ENCODE results near the gene RETREG3. TPM values are rescaled to one million over a fixed set of nuclear protein-coding genes. Genes with fewer than 3 reads are reported as not detected.
A peak's percentile ranks its signal among the peaks of the same experiment; 100 is the strongest.

The RETREG3 gene
- total and polyA plus RNA-seq, 2 of the 13 experiments (the other 11 are each of a cell fraction or from before 2014, with no cell fraction given), result 47.0 to 55.8 TPM

- peaks cover 8% of the 10 kb centered on the region for H3K79me2 ChIP-seq (ENCODE audit: insufficient read depth, low read length)
- no peaks in the 10 kb centered on the region for H4K20me1 ChIP-seq (ENCODE audit: insufficient read depth, low read length)
- no TSS peak for BruUV-seq (replicated peaks)
- no peaks in the 10 kb centered on the region for H3K9me3 ChIP-seq (ENCODE audit: low read length)
- H3K4me1 ChIP-seq (ENCODE audit: insufficient read depth, low read length), result peaks cover 83% of the 10 kb centered on the region
- FAIRE-seq (no peak), ATAC-seq (peak; percentile 50), DNase-seq (ENCODE audit: low spot score) (peak; percentile 70)
- H3K27me3 ChIP-seq (ENCODE audit: control insufficient read depth in 1 of 2, insufficient read depth in 2 of 2, low read length in 2 of 2), result no peaks in the 10 kb centered on the region
- H3K4me2 ChIP-seq (ENCODE audit: low read depth, low read length), result peak overlapping the region; percentile 85
- 0% methylated on average over 14 of the region's 60 CpGs for whole genome bisulfite sequencing (ENCODE audit: low lambda C conversion rate)
- peak overlapping the region; percentile 94 for H3K27ac ChIP-seq (ENCODE audit: extremely low read length, insufficient read depth, low read length)
- H3K9ac ChIP-seq (ENCODE audit: insufficient read depth, low read depth, low read length), result peak overlapping the region; percentile 76
- in situ Hi-C loops (cut with HindIII; ENCODE audit: extremely low pct_ligation_motif_present, low pct_unique_long_range_greater_than_20kb), result no loop called here
- H3K4me3 ChIP-seq (replicated peaks in 1 of 3; ENCODE audit: insufficient read depth in 1 of 3, low read depth in 2 of 3, low read length in 3 of 3), result peak overlapping the region; percentile 61 to 68 (median 68)
- H3K36me3 ChIP-seq (replicated peaks in 1 of 2; ENCODE audit: control insufficient read depth in 1 of 2, insufficient read depth in 2 of 2, low read length in 2 of 2), result no peaks in the 10 kb centered on the region
- H2AFZ ChIP-seq (ENCODE audit: low read length), result no peak overlapping the region
- POLR2A ChIA-PET, result interaction anchor here (0.7 to 5.3 kb wide), 21 partner anchors 9 to 265 kb away, joined by 3 to 67 read pairs (median 7); partner anchors contain the start of genes CAVIN1, MLX, PSMC3IP and RETREG3
- CTCF ChIA-PET (ENCODE audit: low intra/inter-chr PET ratio, low total read pairs), result interaction anchor here (1.2 kb wide), 1 partner anchor 14 kb away, joined by 4 read pairs; no protein-coding TSS in a partner anchor
- intact Hi-C loops (cut with micrococcal nuclease; ENCODE audit: unreplicated experiment), result no loop called here
- TF ChIP-seq TBX2 (CRISPR knock-in tag; IDR thresholded peaks at IDR 0.05; ENCODE audit: borderline replicate concordance) (no peak), TOE1 (CRISPR knock-in tag; IDR thresholded peaks at IDR 0.05) (no peak; the same call in 1 of the 2 replicates), ZNF337 (CRISPR knock-in tag; IDR thresholded peaks at IDR 0.05; ENCODE audit: borderline replicate concordance, low read depth) (no peak; the same call in 1 of the 2 replicates), CBX5 (CRISPR knock-in tag; IDR thresholded peaks at IDR 0.05; ENCODE audit: borderline replicate concordance) (no peak), HOXD1 (CRISPR knock-in tag; IDR thresholded peaks at IDR 0.05) (peak; percentile 89), STAG1 (CRISPR knock-in tag; IDR thresholded peaks at IDR 0.05) (peak; percentile 54), U2AF2 (IDR thresholded peaks at IDR 0.05; ENCODE audit: low read depth, low read length) (no peak), ASH2L (IDR thresholded peaks at IDR 0.05; ENCODE audit: insufficient read length, low read depth, low read length) (no peak), DMAP1 (CRISPR knock-in tag; IDR thresholded peaks at IDR 0.05) (no peak), DPF2 (CRISPR knock-in tag; IDR thresholded peaks at IDR 0.05; ENCODE audit: borderline replicate concordance, low read depth) (no peak), SSRP1 (CRISPR knock-in tag; IDR thresholded peaks at IDR 0.05) (no peak), PBX2 (CRISPR knock-in tag; IDR thresholded peaks at IDR 0.05) (no peak), JDP2 (CRISPR knock-in tag; IDR thresholded peaks at IDR 0.05; ENCODE audit: borderline replicate concordance) (no peak), ZFY (CRISPR knock-in tag; IDR thresholded peaks at IDR 0.05) (peak; percentile 61; the same call in 1 of the 2 replicates), ZNF207 (IDR thresholded peaks at IDR 0.05; ENCODE audit: borderline replicate concordance) (no peak), SNRNP70 (IDR thresholded peaks at IDR 0.05; ENCODE audit: low read depth, low read length) (no peak), CAMTA2 (CRISPR knock-in tag; IDR thresholded peaks at IDR 0.05; ENCODE audit: borderline replicate concordance) (no peak), ZNF263 (CRISPR knock-in tag; IDR thresholded peaks at IDR 0.05) (peak; percentile 6; the same call in 1 of the 2 replicates), REL (CRISPR knock-in tag; conservative IDR thresholded peaks at IDR 0.05) (no peak), CENPBD1 (CRISPR knock-in tag; IDR thresholded peaks at IDR 0.05; ENCODE audit: borderline replicate concordance, low read depth) (no peak; the same call in 1 of the 2 replicates), KAT7 (CRISPR knock-in tag; IDR thresholded peaks at IDR 0.05; ENCODE audit: borderline replicate concordance) (peak; percentile 74), ZNF567 (CRISPR knock-in tag; IDR thresholded peaks at IDR 0.05; ENCODE audit: borderline replicate concordance) (no peak), RXRB (CRISPR knock-in tag; IDR thresholded peaks at IDR 0.05; ENCODE audit: borderline replicate concordance) (peak; percentile 69)
Observed at GRCh38 chr17:42531455-42532354, 77.5 kb downstream of the RETREG3 start.

Measured in HepG2 (cell line).